ENCODE results near the gene NUDCD3.

DNA sequence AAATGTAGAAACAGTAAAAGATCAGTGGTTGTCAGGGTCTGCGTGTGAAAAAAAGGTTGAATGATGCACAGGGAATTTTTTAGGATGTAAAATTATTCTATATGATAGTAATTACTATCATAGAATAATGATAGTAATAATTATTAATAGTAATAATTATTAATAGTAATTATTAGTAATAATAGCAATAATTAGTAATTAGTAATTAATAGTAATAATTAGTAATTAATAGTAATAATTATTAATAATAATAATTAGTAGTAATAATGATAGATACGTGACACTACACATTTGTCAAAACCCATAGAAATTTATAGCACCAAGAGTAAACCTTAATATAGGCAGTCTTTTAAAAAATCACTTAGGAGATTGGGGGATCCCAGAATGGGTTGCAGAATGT, 4.5 kb upstream of the NUDCD3 start:
- TF ChIP-seq, protein P1, sequence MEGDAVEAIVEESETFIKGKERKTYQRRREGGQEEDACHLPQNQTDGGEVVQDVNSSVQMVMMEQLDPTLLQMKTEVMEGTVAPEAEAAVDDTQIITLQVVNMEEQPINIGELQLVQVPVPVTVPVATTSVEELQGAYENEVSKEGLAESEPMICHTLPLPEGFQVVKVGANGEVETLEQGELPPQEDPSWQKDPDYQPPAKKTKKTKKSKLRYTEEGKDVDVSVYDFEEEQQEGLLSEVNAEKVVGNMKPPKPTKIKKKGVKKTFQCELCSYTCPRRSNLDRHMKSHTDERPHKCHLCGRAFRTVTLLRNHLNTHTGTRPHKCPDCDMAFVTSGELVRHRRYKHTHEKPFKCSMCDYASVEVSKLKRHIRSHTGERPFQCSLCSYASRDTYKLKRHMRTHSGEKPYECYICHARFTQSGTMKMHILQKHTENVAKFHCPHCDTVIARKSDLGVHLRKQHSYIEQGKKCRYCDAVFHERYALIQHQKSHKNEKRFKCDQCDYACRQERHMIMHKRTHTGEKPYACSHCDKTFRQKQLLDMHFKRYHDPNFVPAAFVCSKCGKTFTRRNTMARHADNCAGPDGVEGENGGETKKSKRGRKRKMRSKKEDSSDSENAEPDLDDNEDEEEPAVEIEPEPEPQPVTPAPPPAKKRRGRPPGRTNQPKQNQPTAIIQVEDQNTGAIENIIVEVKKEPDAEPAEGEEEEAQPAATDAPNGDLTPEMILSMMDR (IDR thresholded peaks at IDR 0.05; ENCODE audit: low read length): no peak
- no peak for TF ChIP-seq EZH2phosphoT487 (IDR thresholded peaks at IDR 0.05; ENCODE audit: low read length)

Measured in MM.1S (cell line).